Measurements from ENCODE around the gene KRT74. TPM values are rescaled to one million over a fixed set of nuclear protein-coding genes. Genes with fewer than 3 reads are reported as not detected.

Gene KRT74
- total and polyA plus RNA-seq, 12 donors: 0.62 TPM; not detected in 11

DNA sequence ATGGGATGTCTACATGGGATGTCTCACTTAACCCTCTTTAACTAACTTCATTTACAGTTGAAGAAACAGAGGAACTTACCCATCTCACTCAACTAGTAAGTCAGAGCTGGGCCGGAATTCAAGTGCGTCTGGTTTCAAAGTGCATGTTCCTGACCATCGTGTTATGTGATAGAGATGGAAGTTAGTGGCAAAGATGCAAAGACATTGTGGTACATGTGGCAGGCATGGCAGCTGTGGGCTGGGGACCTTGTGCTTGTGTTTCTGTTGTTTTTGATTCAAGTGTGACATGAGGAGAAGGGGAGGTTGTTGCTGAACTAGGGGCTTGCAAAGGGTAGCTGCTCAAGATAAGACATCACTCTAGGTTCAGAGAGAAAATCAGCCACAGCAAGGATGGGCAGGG is 2.3 kb upstream of the KRT74 start:
- Histone ChIP-seq H3K36me3 (no peaks in the 10 kb centered on the region), H3K4me1 (no peaks in the 10 kb centered on the region), H3K27me3 (peaks cover 0 to 40% (median 15%) of the 10 kb centered on the region in 7 donors), H3K27ac (no peak overlapping the region), H3K9me3 (no peaks in the 10 kb centered on the region), H3K4me3 (no peak overlapping the region)
- 91 to 92% methylated on average over 3 of the region's 3 CpGs for WGBS, 2 donors
- DNase-seq (no peak), ATAC-seq (no peak)
- intact Hi-C loops (cut with DNase I): loop anchor here in 2 of 10 donors (5.0 to 10.0 kb wide), 2 partner anchors 409 to 424 kb away; no protein-coding TSS in a partner anchor
- TF ChIP-seq, protein P1, sequence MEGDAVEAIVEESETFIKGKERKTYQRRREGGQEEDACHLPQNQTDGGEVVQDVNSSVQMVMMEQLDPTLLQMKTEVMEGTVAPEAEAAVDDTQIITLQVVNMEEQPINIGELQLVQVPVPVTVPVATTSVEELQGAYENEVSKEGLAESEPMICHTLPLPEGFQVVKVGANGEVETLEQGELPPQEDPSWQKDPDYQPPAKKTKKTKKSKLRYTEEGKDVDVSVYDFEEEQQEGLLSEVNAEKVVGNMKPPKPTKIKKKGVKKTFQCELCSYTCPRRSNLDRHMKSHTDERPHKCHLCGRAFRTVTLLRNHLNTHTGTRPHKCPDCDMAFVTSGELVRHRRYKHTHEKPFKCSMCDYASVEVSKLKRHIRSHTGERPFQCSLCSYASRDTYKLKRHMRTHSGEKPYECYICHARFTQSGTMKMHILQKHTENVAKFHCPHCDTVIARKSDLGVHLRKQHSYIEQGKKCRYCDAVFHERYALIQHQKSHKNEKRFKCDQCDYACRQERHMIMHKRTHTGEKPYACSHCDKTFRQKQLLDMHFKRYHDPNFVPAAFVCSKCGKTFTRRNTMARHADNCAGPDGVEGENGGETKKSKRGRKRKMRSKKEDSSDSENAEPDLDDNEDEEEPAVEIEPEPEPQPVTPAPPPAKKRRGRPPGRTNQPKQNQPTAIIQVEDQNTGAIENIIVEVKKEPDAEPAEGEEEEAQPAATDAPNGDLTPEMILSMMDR (IDR thresholded peaks at IDR 0.05): no peak

DNA sequence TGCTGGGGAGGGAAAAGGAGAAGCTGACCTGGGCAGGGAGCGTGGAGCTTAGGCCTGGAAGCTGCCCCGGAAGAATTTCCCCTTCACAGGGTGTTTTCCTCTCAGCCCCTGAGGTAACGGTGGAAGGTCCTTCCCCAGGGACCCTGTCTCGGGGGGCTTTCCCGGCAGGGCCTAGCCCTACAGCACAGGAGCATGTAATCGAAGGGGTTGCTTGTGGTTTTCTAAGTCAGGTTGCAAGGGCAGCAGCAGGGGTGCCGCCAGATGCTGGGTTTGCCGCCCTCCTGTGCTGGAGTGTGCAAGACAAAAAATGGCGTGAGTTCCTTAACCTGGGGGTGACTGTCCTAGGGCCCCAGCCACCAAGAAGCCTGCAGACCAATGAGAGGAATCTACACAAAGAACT is 1.6 kb upstream of the KRT74 start:
- WGBS, 2 donors: 88 to 90% methylated on average over 9 of the region's 9 CpGs
- DNase-seq (no peak), ATAC-seq (no peak)
- H3K36me3 ChIP-seq: no peaks in the 10 kb centered on the region
- H3K27me3 ChIP-seq: peaks cover 0 to 40% (median 9%) of the 10 kb centered on the region in 7 donors
- TF ChIP-seq, protein P1 (IDR thresholded peaks at IDR 0.05): no peak
- no peak overlapping the region for H3K4me3 ChIP-seq
- H3K4me1 ChIP-seq: no peaks in the 10 kb centered on the region
- intact Hi-C loops (cut with DNase I): loop anchor here in 2 of 10 donors (5.0 to 10.0 kb wide), 2 partner anchors 410 to 423 kb away; no protein-coding TSS in a partner anchor
- no peaks in the 10 kb centered on the region for H3K9me3 ChIP-seq
- no peak overlapping the region for H3K27ac ChIP-seq

DNA sequence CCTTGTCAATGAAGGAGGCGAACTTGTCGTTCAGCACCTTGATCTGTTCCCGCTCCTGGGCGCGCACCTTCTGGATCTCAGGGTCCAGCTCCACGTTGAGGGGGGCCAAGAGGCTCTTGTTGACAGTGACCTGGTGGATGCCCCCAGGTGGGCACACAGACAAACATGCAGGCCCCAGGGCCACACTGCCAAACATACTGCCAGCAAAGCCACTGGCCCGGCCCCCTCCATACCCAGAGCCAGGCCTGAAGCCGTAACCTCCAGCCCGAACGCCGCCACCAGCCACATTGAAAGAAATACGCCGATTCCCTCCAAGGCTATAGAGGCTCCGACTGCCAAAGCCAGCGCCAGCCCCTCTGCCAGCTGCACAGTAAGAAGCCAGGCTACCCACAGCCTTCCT is 337 bp downstream of the KRT74 start:
- no peaks in the 10 kb centered on the region for H3K4me1 ChIP-seq
- peaks cover 0 to 60% (median 11%) of the 10 kb centered on the region in 7 donors for H3K27me3 ChIP-seq
- no peaks in the 10 kb centered on the region for H3K36me3 ChIP-seq
- no peak overlapping the region for H3K27ac ChIP-seq
- no peak for DNase-seq
- H3K4me3 ChIP-seq: no peak overlapping the region
- intact Hi-C loops (cut with DNase I): loop anchor here in 1 of 10 donors (10.0 kb wide), 1 partner anchor 411 kb away; no protein-coding TSS in a partner anchor
- no peaks in the 10 kb centered on the region for H3K9me3 ChIP-seq
- TF ChIP-seq, protein P1 (IDR thresholded peaks at IDR 0.05): no peak
- 90 to 93% methylated on average over 15 of the region's 15 CpGs for WGBS, 2 donors
- ATAC-seq: no peak

DNA sequence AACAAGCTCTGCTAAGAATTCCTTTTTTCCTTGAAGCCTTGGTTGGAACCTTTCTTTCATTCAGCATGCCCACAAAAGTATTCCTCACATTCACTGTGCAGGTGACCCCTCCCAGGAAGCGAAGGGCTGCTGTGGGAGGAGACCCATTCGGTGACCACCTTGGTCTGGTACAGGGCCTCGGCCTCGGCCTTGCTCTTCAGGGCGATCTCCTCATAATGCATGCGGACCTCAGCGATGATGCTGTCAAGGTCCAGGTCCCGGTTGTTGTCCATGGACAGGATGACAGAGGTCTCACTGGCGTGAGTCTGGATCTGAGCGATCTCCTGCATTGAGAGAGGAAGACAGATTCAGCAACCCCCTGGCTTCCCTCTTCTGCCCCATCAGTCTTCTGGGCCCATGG is 3.1 kb downstream of the KRT74 start:
- WGBS, 2 donors: 95 to 97% methylated on average over 10 of the region's 10 CpGs
- no peaks in the 10 kb centered on the region for H3K36me3 ChIP-seq
- no peaks in the 10 kb centered on the region for H3K9me3 ChIP-seq
- H3K4me1 ChIP-seq: peaks cover 0 to 11% (median 0%) of the 10 kb centered on the region in 9 donors
- peaks cover 0 to 68% (median 16%) of the 10 kb centered on the region in 7 donors for H3K27me3 ChIP-seq
- DNase-seq (no peak), ATAC-seq (no peak)
- TF ChIP-seq, protein P1 (IDR thresholded peaks at IDR 0.05): no peak
- H3K4me3 ChIP-seq: no peak overlapping the region
- intact Hi-C loops (cut with DNase I): loop anchor here in 1 of 10 donors (10.0 kb wide), 1 partner anchor 414 kb away; no protein-coding TSS in a partner anchor
- H3K27ac ChIP-seq: no peak overlapping the region

Measured in heart right ventricle (tissue), 16 donors.